Transverse colon (tissue), 3 donors: ENCODE results near the gene CNTN4.

ENCODE experiments used
- EP300 ChIP-seq: sonication (generic); formaldehyde crosslinking; IDR thresholded peaks from one replicate; pipeline ENCODE4 v1.6.1; 2017; ENCODE audit warnings: antibody characterized with exemption, low read depth
- POLR2A ChIP-seq: fragments of 450-650 bp; IDR thresholded peaks from one replicate; pipeline ENCODE4 v1.6.1; 2016; ENCODE audit warnings: antibody characterized with exemption, mild to moderate bottlenecking, moderate library complexity
- TF ChIP-seq, protein P1 (sequence below), 5 experiments: fragments of 200-600 bp in 3 of 5; fragments of 450-650 bp in 2 of 5; sonication (generic) in 3 of 5; IDR thresholded peaks; 1 replicate in 2 of 5; 2 replicates in 3 of 5; pipeline ENCODE4 v1.5.1; 2016 to 2017; ENCODE audit warnings: antibody characterized with exemption in 5 of 5, inconsistent platforms in 3 of 5, mild to moderate bottlenecking in 2 of 5, moderate library complexity in 1 of 5

DNA sequence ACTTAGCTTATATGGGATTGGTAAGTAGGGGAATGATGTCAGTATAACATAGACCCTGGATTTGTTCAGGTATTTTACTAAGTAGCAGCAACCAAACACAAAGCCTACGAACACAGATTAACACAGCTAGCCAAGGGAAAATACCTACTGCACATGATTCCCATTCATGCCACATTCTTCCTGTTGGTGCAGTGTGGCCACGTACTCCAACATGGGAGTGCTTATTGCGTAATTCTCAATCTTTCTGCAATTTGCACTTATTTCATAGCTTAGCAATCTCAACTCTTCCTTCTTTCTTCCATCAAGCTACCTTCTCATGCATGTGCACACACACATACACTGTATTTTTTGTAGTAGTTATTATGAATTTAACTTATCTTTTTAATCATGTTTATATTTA lies 824.7 kb downstream of the CNTN4 start:
- TF ChIP-seq, protein P1, sequence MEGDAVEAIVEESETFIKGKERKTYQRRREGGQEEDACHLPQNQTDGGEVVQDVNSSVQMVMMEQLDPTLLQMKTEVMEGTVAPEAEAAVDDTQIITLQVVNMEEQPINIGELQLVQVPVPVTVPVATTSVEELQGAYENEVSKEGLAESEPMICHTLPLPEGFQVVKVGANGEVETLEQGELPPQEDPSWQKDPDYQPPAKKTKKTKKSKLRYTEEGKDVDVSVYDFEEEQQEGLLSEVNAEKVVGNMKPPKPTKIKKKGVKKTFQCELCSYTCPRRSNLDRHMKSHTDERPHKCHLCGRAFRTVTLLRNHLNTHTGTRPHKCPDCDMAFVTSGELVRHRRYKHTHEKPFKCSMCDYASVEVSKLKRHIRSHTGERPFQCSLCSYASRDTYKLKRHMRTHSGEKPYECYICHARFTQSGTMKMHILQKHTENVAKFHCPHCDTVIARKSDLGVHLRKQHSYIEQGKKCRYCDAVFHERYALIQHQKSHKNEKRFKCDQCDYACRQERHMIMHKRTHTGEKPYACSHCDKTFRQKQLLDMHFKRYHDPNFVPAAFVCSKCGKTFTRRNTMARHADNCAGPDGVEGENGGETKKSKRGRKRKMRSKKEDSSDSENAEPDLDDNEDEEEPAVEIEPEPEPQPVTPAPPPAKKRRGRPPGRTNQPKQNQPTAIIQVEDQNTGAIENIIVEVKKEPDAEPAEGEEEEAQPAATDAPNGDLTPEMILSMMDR (IDR thresholded peaks at IDR 0.05), result no peak
- no peak for TF ChIP-seq EP300
- TF ChIP-seq POLR2A, result no peak
